HG02623 (cell line): ENCODE results near the gene SRRM4.

Experiments
- ATAC-seq: cut with Tn5 transposase; IDR thresholded peaks from one replicate; pipeline ENCODE4 v1.9.1; 2021; ENCODE audit warnings: moderate library complexity; ENCODE audit not compliant: unreplicated experiment

Gene SRRM4

GRCh38 chr12:119158402-119158801, 177.1 kb downstream of the SRRM4 start:
- no peak for ATAC-seq

GRCh38 chr12:119159844-119160243, 178.5 kb downstream of the SRRM4 start:
- no peak for ATAC-seq

GRCh38 chr12:119167902-119168301, 186.6 kb downstream of the SRRM4 start:
- no peak for ATAC-seq

- ATAC-seq: no peak
These were observed 187.4 kb downstream of the SRRM4 start for GRCh38 chr12:119168721-119169120.

GRCh38 chr12:119169150-119169549, 187.8 kb downstream of the SRRM4 start:
- no peak for ATAC-seq

GRCh38 chr12:119171291-119171690, 189.9 kb downstream of the SRRM4 start:
- ATAC-seq: no peak

GRCh38 chr12:119171691-119172425, 190.5 kb downstream of the SRRM4 start:
- no peak for ATAC-seq

- no peak for ATAC-seq
These were observed 193.7 kb downstream of the SRRM4 start for GRCh38 chr12:119175081-119175480.

- ATAC-seq: no peak
These were observed 195.1 kb downstream of the SRRM4 start for GRCh38 chr12:119176267-119177055.

- ATAC-seq: no peak
These were observed 195.7 kb downstream of the SRRM4 start for GRCh38 chr12:119177056-119177325.

GRCh38 chr12:119177724-119178380, 196.5 kb downstream of the SRRM4 start:
- no peak for ATAC-seq

- ATAC-seq: no peak
These were observed 197.4 kb downstream of the SRRM4 start, which contains the start of gene HSPB8 for GRCh38 chr12:119178544-119179334. HSPB8 (plus strand) TSS chr12:119178931; CDS start chr12:119179313, 382 bp downstream.

GRCh38 chr12:119179335-119180021, 198.1 kb downstream of the SRRM4 start:
- ATAC-seq: no peak

- no peak for ATAC-seq
These were observed 199.2 kb downstream of the SRRM4 start for GRCh38 chr12:119180380-119181040.

GRCh38 chr12:119181202-119181601, 199.9 kb downstream of the SRRM4 start:
- no peak for ATAC-seq

GRCh38 chr12:119181944-119182343, 200.6 kb downstream of the SRRM4 start:
- ATAC-seq: no peak

GRCh38 chr12:119182701-119183493, 201.6 kb downstream of the SRRM4 start:
- no peak for ATAC-seq

GRCh38 chr12:119183942-119184695, 202.8 kb downstream of the SRRM4 start:
- no peak for ATAC-seq
